SK-MEL-5 (cell line): ENCODE measurements around the gene SPG21. TPM values are rescaled to one million over a fixed set of nuclear protein-coding genes. Genes with fewer than 3 reads are reported as not detected.

Experiments used
- DNase-seq: peaks from one replicate; pipeline ENCODE4 v3.0.0-alpha.2; 2016; ENCODE audit warnings: low read depth, low spot score
- in situ Hi-C: cut with HindIII; loops from 2 replicates; pipeline ENCODE4 v1.10.0; 2016; ENCODE audit warnings: low sequenced_read_pairs, high pct_unique_total_duplicates, low pct_unique_long_range_greater_than_20kb
- total RNA-seq: library from RNA; depleted of rRNA; stranded (reverse); fragments of >200 nt; shearing (Covaris generic); gene quantifications from 2 replicates; pipeline ENCODE4 v1.2.3, GENCODE V29; 2014

Gene SPG21
- total RNA-seq, 1 experiment from 2014 or later, result 64.9 TPM

DNA sequence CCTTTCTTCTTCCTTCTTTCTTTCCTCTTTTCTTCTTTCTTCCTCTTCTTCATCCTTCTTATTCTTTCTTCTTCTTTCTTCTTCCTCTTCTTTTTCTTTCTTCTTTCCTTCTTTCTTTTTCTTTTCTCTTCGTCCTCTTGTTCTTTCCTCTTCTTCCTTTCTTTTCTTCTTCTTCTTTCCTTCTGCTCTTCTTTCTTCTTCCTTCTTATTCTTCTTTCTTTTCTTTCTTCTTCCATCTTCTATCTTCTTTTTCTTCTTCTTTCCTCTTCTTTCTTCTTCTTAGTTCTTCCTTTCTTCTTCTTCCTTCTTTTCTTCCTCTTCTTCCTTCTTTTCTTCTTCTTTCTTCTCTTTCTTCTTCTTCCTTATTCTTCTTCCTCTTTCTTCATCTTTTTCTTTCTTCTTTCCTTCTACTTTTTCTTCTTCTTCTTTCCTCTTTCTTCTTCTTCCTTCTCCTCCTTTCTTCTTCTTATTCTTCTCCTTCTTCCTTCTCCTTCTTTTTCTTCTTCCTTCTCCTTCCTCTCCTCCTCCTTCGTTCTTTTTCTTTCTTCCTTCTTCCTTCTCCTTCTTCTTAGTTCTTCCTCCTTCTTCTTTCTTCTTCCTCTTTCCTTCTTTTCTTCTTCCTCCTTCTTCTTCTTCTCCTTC is 37.8 kb downstream of the SPG21 start:
- in situ Hi-C loops, result no loop called here
- no peak for DNase-seq

DNA sequence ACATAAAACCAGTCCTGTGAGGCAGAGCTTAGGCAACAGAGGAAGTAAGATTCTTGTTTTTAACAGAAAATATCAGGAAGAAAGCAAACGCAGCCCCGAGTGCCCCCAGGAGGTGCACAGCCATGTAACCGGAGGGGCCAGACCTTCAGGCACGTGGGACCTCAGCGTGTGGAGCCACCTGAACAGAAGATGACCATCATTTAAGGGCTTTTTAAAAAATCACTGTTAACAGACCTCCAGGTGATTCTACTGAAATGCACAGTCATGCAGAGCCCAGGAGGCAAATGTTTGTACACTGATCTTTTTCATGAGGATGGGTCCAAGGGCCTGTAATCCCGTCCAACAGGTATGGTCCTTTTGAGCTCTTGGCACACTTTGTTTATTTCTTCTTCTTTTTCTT is 38.8 kb downstream of the SPG21 start:
- no peak for DNase-seq
- in situ Hi-C loops, result no loop called here

DNA sequence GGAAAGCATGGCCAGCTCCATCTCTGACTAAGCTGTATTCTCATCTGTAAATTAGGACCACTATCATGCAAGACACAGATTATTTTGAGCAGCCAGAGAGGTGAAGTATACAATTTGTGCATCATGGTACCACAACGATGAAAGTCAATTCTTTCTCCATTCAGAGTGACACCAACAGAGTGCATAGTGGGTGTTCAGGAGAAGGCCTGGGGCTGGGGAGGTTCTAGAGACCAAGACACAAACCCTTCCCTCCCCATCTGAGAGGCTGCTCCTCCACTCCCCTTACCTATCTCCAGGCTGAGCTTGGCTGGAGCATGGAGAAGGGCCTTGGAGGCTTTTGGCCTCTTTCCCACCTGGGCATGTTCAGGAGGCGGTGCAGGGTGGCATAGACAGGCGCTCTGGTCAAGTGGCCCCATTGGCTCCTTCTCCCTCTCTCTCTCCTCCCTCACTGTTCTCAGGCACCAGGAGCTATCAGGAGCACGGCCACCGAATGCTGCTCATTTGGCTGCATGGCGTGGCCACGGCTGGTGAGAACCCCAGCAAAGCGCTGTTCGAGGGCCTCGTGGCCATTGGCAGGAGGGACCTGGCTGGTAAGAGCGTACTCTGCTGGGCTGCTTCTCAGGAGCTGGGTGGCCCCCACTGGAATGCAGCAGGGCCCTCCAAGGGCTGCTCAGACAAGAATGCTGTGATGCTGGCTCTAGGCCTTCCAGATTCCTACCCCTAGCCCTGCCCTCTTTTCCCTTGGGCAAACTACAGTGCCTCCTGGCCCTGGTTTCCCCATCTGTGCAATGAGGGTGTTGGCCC is 40.1 kb downstream of the SPG21 start:
- no peak for DNase-seq
- in situ Hi-C loops, result no loop called here

DNA sequence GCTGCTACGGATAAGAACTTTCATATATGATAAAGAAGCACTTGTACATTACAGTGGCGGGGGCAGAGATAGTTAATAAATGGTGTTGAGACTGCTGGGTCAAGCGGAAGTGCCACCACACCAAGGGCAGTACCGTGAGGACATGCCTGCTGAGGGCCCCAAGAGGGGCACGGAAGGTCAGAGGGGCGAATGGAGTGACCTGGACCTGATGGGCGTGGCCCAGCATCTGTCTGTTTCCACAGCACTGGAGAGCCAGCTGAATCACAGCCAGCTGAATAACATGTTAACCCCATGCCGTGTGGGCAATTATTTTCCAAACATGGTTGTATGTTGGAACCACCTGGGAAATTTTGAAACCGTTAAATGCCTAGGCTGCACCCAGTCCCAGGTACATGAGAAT is 40.8 kb downstream of the SPG21 start:
- in situ Hi-C loops, result no loop called here
- DNase-seq, result no peak

DNA sequence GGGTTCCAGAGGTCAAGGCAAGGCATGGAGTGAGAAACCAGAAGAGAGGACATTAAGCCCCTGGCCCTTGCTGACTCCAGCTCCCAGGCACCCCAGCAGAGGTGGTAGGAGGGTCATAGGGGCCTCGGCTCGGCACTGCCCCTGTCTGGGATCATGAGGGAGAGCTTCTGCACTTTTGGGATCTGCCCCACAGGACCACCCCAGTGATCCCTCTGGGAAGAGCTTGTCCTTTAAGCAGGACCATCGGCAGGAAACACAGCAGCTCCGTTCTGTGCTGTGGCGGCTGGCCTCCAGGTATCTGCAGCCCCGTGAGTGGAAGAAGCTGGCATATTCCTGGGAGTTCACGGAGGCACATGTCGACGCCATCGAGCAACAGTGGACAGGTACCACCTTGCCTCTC is 42.5 kb downstream of the SPG21 start:
- DNase-seq, result no peak
- in situ Hi-C loops, result no loop called here

DNA sequence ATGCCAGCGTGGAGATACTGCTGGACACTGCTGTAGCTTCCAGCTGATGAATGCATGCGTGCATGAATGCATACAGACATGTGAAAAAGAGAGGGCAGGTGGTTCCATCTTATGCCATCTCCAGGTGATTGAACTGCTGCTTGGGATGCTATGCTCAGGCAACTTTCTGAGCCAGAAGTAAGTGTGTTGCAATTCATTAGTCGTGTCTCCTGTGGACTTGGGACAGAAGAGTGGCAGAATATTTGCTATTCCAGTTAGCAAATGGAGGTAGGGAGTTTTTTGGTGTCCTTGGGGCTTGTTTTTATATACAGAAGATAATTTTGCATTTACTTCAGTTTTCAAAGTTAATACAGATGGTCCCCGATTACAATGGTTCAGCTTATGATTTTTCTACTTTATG is 44.8 kb downstream of the SPG21 start:
- in situ Hi-C loops, result no loop called here
- DNase-seq, result no peak

DNA sequence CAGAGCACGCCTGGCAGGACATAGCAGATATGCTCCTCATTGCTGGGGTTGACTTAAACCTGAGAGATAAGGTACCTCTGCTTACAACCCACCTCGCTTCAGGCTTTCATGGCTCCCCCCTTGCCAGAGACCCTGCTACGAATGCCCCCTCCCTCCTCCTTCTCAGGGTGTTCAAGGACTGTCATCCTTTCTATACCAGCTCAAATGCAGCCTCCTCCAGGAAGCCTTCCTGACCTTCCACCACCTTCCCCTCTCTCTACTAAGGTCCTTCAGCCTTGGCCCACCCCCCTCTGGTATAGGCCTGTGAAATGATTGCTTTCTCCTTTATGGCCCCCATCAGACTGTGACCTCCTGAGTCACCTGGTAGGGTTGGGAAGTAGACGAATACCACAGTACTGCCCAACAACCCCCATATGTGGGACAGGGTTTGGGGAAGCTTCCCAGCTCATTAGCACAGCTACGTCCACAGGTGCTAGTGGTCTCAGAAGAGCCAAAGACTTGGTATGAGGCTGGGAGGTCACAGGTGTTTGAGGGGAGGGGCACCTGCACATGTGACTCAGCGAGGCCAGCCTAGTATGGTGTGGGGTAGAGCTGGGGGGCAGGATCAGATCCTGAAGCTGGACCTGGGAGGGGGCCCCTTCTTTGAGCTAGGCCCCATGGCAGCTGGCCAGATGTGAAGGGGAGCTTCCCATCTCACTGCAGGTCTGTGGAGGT is 46.0 kb downstream of the SPG21 start:
- DNase-seq, result no peak
- in situ Hi-C loops, result no loop called here

DNA sequence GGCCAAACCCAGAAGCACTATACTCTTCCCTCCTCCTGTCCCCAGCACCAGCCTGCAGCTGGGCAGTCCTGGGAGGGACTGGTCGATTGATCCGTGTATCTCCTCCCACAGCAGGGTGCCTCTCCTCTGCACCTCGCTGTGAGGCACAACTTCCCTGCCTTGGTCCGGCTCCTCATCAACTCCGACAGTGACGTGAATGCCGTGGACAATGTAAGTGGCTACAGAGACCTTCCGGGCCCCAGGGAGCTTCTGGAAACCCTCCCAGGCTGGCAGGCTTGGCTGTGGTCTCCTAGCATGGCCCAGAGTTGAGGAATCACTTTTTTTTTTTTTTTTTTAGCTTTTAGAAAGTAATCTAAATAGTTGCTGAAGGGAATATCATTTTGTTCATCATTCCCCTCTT is 47.4 kb downstream of the SPG21 start:
- no peak for DNase-seq
- in situ Hi-C loops, result no loop called here

DNA sequence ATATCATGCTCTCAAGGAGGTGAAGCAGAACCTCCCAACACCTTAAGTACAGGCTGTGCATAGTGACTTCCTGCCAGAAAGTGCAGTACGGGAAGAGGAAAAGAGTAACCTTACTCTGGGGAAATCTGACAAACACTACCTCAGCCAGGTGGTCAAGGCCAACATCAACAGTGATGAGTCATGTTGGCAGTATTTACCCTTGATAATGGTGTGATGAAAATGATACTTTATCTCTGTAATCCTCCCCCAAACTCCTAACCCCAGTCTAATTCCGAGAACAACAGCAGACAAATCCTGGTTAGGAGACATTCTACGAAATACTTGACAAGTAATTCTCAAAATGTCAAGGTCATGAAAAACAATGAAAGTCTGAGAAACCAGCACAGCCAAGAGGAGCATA is 51.5 kb downstream of the SPG21 start:
- DNase-seq, result no peak
- in situ Hi-C loops, result no loop called here

DNA sequence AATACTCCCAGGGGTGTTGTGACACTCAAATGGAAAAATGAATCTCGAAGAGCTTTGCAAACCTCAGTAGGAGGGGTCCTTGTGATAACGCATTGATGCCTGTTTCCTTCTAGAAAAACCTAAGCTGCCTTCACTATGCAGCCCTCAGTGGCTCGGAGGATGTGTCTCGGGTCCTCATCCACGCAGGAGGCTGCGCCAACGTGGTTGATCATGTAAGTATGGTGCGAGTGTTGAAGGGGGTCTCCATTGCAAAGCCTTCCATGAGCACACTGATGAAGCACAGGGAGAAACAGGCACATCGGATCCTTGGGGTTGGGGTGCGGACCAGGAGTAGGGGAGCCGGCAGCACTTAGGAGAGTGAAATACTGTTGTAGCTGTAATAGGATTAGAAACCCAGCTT is 55.7 kb downstream of the SPG21 start:
- in situ Hi-C loops, result no loop called here
- DNase-seq, result no peak

DNA sequence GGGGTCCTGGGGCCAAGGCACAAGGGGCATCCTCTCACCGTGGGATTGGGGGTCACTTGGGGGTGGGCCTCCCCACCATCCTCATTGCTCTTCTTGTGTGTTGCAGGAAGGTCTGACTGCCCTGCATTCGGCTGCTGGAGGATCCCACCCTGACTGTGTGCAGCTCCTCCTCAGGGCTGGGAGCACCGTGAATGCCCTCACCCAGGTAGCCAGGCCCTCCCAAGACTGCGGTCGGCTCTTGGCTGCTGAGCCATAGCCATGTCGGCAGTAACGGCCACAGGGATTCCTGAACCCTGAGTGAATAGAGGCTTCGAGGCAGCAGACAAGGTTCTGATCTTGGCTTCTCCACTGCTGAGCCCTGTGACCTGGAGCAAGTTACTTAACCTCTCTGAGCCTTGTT is 58.3 kb downstream of the SPG21 start:
- no peak for DNase-seq
- in situ Hi-C loops, result no loop called here

DNA sequence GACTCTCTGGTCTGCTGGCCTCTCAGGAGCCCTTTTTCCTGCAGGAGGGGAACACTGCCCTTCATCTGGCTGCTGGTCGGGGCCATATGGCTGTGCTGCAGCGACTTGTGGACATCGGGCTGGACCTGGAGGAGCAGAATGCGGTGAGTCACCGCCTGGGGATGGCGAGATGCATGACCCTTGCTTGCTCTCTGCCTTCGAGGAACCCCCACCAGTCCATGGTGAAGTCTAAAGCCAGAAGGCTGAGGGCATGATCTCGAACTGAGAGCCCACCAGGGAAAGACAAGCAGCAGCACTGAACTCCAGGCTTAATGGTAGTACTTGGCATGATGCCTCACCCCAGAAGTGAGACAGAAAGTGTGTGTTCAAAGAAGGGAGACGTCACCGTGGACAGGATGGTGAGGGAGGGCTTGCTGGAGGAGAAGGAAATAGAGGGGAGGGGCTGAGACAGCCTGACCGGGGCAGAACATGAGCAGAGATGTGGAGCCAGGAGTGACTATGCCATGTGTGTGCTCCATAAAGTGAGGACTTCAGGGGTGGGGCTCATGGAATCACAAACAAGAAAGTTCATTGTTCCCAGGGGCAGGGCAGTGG is 58.8 kb downstream of the SPG21 start:
- in situ Hi-C loops, result no loop called here

DNA sequence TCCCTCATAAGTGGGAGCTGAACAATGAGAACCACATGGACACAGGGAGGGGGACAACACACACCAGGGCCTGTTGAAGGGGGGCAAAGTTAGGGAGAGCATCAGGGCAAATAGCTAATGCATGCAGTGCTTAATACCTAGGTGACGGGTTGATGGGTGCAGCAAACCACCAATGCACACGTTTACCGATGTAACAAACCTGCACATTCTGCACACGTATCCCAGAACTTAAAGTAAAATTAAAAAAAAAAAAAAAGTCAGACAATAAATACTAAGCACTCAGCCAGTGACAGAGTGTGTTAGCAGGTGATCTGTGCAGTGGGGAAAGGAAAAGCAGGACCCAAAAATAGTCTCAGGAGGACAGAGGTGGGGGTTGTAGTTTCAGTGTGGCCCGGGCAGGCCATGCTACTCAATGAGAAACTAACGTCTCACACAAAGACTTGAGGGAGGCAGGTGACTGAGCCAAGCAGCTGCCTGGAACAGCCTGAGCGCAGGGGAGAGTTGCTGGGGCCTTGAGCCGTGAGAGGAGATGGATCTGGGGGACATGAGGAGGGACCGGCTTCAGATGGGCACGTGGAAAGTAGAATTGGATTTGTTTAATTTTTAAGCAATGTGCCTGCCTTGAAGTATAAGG is 59.6 kb downstream of the SPG21 start:
- in situ Hi-C loops, result no loop called here
- DNase-seq, result no peak

More for the DNA sequence above, 58.8 kb downstream of the SPG21 start:
- DNase-seq, result no peak

DNA sequence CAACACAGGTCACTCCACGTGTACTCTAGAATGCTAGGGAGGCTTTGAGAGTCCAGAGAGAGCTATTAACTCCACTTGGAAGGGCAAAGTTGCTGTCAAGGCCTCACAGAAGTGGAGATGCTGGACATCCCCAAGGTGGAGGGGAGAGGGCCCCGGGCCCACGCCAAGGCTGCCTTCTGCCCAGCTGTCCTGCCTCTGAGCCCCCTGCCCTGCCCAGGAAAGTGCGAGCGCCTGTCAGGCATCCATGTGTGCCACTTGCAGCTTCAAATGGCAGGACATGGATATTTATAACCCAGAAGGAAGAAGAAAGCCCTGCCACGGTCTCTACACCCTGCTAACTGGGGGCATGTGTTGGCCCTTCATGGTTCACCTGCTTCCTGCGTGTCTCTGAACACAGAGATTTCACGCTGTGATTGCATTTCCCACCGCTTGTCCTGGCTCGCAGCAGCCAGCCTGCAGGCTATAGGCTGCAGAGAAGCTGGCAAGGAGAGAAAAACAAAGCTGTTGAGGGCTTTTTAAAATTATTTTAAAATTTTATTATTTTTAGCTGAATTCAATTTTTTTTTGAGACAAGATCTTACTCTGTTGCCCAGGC is 61.0 kb downstream of the SPG21 start:
- no peak for DNase-seq
- in situ Hi-C loops, result no loop called here

DNA sequence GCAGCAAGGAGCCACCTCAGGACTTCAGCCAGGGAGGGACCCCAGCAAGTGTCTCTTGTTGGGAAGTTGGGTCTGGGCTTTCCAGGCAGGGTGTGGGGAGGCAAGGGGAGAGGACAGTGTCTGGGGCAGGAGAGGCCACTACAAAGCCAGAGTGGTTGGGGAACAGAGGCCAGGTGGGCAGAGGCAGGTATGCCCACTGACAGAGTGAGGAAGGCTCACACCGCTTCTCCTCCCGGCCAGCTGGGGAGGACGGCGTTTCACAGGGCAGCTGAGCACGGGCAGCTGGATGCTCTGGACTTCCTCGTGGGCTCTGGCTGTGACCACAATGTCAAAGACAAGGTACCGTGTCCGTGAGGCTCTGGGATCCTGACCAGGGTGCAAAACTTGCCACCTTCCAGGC is 63.1 kb downstream of the SPG21 start:
- no peak for DNase-seq
- in situ Hi-C loops, result no loop called here

DNA sequence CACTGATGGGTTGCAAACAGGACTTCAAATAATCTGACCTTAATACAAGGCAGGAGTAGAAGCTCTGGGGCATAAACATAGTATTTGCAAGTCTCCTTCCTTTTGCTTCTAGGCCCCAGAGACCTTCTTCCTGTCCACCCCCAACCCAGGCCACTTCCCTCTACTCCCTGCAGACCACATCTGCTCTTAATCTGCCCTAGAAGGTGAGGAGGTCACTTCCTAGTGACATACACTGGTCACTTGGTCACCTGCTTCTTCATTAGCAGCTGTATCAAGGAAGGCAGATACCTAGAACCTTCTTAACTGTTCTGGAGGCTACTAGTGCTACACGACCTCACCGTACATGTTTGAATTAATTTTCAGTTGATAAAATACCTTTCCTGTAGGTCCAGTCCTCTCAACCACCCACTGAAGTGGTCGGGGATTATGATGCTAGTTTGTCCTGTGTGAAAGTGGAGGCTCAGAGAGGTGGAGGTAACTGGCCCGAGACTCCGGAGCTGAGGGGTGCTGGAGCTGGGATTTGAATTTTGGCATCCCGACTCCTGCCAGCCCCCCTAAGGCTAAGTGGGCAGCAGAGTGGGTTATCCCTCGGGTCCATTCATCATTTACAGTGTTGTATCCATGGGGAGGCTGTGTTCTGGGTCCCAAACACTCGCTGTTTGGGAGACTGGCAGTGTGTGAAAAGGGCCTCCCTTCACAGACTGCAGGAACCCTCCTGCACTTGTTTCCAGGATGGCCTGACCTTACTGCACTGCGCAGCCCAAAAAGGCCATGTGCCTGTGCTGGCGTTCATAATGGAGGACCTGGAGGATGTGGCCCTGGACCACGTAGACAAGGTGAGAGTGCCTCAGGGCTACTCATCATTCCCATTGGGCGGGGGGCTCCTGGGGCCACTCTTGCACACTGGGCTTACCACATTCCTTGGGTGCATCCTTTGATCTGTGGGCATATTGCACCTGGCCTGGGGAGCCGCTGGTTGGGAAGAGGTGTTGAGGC is 64.1 kb downstream of the SPG21 start:
- in situ Hi-C loops, result no loop called here
- DNase-seq, result no peak

DNA sequence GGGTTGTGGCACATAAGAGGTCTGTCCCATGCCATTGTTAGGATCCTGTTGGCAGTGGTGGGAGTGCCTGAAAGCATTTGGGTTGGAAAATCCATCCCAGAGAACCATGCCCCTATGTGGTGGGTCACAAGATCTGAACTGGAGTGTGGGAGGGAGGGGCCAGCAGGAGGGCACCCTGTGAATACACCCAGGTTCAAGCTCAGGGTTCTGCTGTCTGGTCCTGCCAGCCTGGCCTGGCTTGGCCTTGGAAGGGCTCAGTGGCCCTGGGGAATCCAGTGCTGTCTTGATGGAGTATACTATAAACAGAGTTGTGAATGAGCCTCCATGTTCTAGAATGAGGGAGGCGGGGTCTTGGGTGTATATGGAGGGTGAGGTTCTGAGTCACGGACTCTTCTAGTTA is 66.2 kb downstream of the SPG21 start:
- in situ Hi-C loops, result no loop called here
- no peak for DNase-seq
